ENCODE data around the gene PGGHG.
A peak's percentile ranks its signal among the peaks of the same experiment; 100 is the strongest.
"Not testable (repeated sequence)": the region's sequence is repeated elsewhere in the genome, so short reads cannot be mapped to it uniquely, and the experiment has no call there.

Gene PGGHG

GRCh38 chr11:332651-333480 is 43.9 kb downstream of the PGGHG start:
- DNase-seq (ENCODE audit: insufficient read length) (no peak), FAIRE-seq (peak; percentile 50)
- TF ChIP-seq POLR2AphosphoS5 (IDR thresholded peaks at IDR 0.05; ENCODE audit: low read depth, low read length): no peak
- no peak for TF ChIP-seq POLR2A (IDR thresholded peaks at IDR 0.05; ENCODE audit: low read depth, low read length)
- TF ChIP-seq TAF1 (IDR thresholded peaks at IDR 0.05; ENCODE audit: borderline replicate concordance, low read depth, low read length): no peak

GRCh38 chr11:333616-334263 is 44.8 kb downstream of the PGGHG start:
- not testable (repeated sequence) for DNase-seq (ENCODE audit: insufficient read length); FAIRE-seq

GRCh38 chr11:334264-334994 is 45.5 kb downstream of the PGGHG start:
- no peak for FAIRE-seq
- TF ChIP-seq POLR2AphosphoS5 (IDR thresholded peaks at IDR 0.05; ENCODE audit: low read depth, low read length) (no peak), POLR2A (IDR thresholded peaks at IDR 0.05; ENCODE audit: low read depth, low read length) (no peak), TAF1 (IDR thresholded peaks at IDR 0.05; ENCODE audit: borderline replicate concordance, low read depth, low read length) (no peak)
- no peak for DNase-seq (ENCODE audit: insufficient read length)

- no peak for FAIRE-seq
- no peak for TF ChIP-seq POLR2A (IDR thresholded peaks at IDR 0.05; ENCODE audit: low read depth, low read length)
- no peak for TF ChIP-seq POLR2AphosphoS5 (IDR thresholded peaks at IDR 0.05; ENCODE audit: low read depth, low read length)
- TF ChIP-seq TAF1 (IDR thresholded peaks at IDR 0.05; ENCODE audit: borderline replicate concordance, low read depth, low read length): no peak
- no peak for DNase-seq (ENCODE audit: insufficient read length)
Measured at GRCh38 chr11:335779-336658, 47.1 kb downstream of the PGGHG start.

- TF ChIP-seq POLR2A (IDR thresholded peaks at IDR 0.05; ENCODE audit: low read depth, low read length) (no peak), POLR2AphosphoS5 (IDR thresholded peaks at IDR 0.05; ENCODE audit: low read depth, low read length) (no peak), TAF1 (IDR thresholded peaks at IDR 0.05; ENCODE audit: borderline replicate concordance, low read depth, low read length) (no peak)
- FAIRE-seq: peak; percentile 46
- no peak for DNase-seq (ENCODE audit: insufficient read length)
Measured at GRCh38 chr11:336659-337198, 47.8 kb downstream of the PGGHG start.

- DNase-seq (ENCODE audit: insufficient read length) (no peak), FAIRE-seq (no peak)
- TF ChIP-seq POLR2A (IDR thresholded peaks at IDR 0.05; ENCODE audit: low read depth, low read length): no peak
- TF ChIP-seq POLR2AphosphoS5 (IDR thresholded peaks at IDR 0.05; ENCODE audit: low read depth, low read length): no peak
- TF ChIP-seq TAF1 (IDR thresholded peaks at IDR 0.05; ENCODE audit: borderline replicate concordance, low read depth, low read length): no peak
Measured at GRCh38 chr11:337711-338110, 48.8 kb downstream of the PGGHG start.

- no peak for TF ChIP-seq POLR2A (IDR thresholded peaks at IDR 0.05; ENCODE audit: low read depth, low read length)
- FAIRE-seq (no peak), DNase-seq (ENCODE audit: insufficient read length) (no peak)
Measured at GRCh38 chr11:339963-340362, 51.0 kb downstream of the PGGHG start.

GRCh38 chr11:340539-341512 is 51.9 kb downstream of the PGGHG start:
- FAIRE-seq (no peak), DNase-seq (ENCODE audit: insufficient read length) (no peak)
- no peak for TF ChIP-seq TAF1 (IDR thresholded peaks at IDR 0.05; ENCODE audit: borderline replicate concordance, low read depth, low read length)
- TF ChIP-seq POLR2AphosphoS5 (IDR thresholded peaks at IDR 0.05; ENCODE audit: low read depth, low read length): no peak
- no peak for TF ChIP-seq POLR2A (IDR thresholded peaks at IDR 0.05; ENCODE audit: low read depth, low read length)

GRCh38 chr11:342328-342727 is 53.4 kb downstream of the PGGHG start:
- FAIRE-seq: peak; percentile 56
- DNase-seq (ENCODE audit: insufficient read length): no peak

More at GRCh38 chr11:342328-342727, 53.4 kb downstream of the PGGHG start:
- TF ChIP-seq TAF1 (IDR thresholded peaks at IDR 0.05; ENCODE audit: borderline replicate concordance, low read depth, low read length): no peak
- no peak for TF ChIP-seq POLR2A (IDR thresholded peaks at IDR 0.05; ENCODE audit: low read depth, low read length)
- no peak for TF ChIP-seq POLR2AphosphoS5 (IDR thresholded peaks at IDR 0.05; ENCODE audit: low read depth, low read length)
